GM21717 (cell line): ENCODE data around the gene TEX264.

Experiments used
- ATAC-seq: cut with Tn5 transposase; IDR thresholded peaks from one replicate; pipeline ENCODE4 v1.9.1; 2021; ENCODE audit warnings: mild to moderate bottlenecking, moderate library complexity; ENCODE audit not compliant: unreplicated experiment

Gene TEX264

GRCh38 chr3:51691949-51692348, 20.9 kb downstream of the TEX264 start:
- ATAC-seq = no peak

- ATAC-seq = no peak
Observed at GRCh38 chr3:51692980-51693395, 21.9 kb downstream of the TEX264 start.

- no peak for ATAC-seq
Observed at GRCh38 chr3:51696954-51697353, 25.9 kb downstream of the TEX264 start.

GRCh38 chr3:51698209-51698608, 27.2 kb downstream of the TEX264 start:
- ATAC-seq = no peak

- no peak for ATAC-seq
Observed at GRCh38 chr3:51700403-51700802, 29.4 kb downstream of the TEX264 start.

- no peak for ATAC-seq
Observed at GRCh38 chr3:51702156-51702555, 31.1 kb downstream of the TEX264 start.

- ATAC-seq = no peak
Observed at GRCh38 chr3:51703068-51703760, 32.2 kb downstream of the TEX264 start.

GRCh38 chr3:51703761-51704510, 32.9 kb downstream of the TEX264 start:
- ATAC-seq = no peak

- no peak for ATAC-seq
Observed at GRCh38 chr3:51704511-51704950, 33.5 kb downstream of the TEX264 start.

GRCh38 chr3:51705276-51706020, 34.4 kb downstream of the TEX264 start:
- no peak for ATAC-seq

GRCh38 chr3:51706021-51706485, 35.0 kb downstream of the TEX264 start:
- no peak for ATAC-seq

GRCh38 chr3:51706788-51707731, 36.0 kb downstream of the TEX264 start, which contains the start of gene GRM2:
Gene GRM2, plus strand, starts transcription at chr3:51707068. Its CDS starts 1,916 bp downstream, at chr3:51708984.
- ATAC-seq = no peak

- no peak for ATAC-seq
Observed at GRCh38 chr3:51708216-51708845, 37.3 kb downstream of the TEX264 start.

GRCh38 chr3:51709004-51709420, 38.0 kb downstream of the TEX264 start:
- no peak for ATAC-seq

- ATAC-seq = no peak
Observed at GRCh38 chr3:51709675-51710074, 38.6 kb downstream of the TEX264 start.

- ATAC-seq = no peak
Observed at GRCh38 chr3:51710631-51711351, 39.7 kb downstream of the TEX264 start.

GRCh38 chr3:51711352-51712037, 40.4 kb downstream of the TEX264 start:
- no peak for ATAC-seq

- no peak for ATAC-seq
Observed at GRCh38 chr3:51712038-51712420, 41.0 kb downstream of the TEX264 start.

GRCh38 chr3:51712511-51712931, 41.5 kb downstream of the TEX264 start:
- ATAC-seq = no peak
